HG03060 (cell line): ENCODE measurements around the gene GDPD1.
"Not testable (repeated sequence)": the region's sequence is repeated elsewhere in the genome, so short reads cannot be mapped to it uniquely, and the experiment has no call there.

Experiments
- ATAC-seq: cut with Tn5 transposase; IDR thresholded peaks from one replicate; pipeline ENCODE4 v1.9.1; 2021; ENCODE audit warnings: low read depth, moderate number of reproducible peaks; ENCODE audit not compliant: unreplicated experiment

GDPD1 gene

DNA sequence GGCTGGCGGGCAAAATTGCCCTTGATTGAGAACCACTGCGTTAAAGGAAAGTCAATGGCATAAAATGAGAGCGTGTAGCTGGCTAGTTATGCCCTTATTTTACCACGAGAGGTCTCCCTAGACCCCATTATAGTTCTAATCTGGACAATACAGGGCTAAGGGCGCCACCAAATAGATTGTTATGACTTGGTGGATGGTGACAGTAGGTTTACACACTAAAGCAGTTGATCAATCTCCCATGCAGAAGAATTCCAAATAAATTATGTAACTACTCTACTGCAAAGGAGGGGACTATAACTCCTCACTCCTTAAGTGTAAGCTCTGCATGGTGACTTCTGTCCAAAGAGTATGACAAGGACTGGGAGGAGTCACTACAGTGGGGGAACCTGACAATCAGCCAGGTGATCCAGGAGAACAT is 90.7 kb downstream of the GDPD1 start:
- ATAC-seq: no peak

DNA sequence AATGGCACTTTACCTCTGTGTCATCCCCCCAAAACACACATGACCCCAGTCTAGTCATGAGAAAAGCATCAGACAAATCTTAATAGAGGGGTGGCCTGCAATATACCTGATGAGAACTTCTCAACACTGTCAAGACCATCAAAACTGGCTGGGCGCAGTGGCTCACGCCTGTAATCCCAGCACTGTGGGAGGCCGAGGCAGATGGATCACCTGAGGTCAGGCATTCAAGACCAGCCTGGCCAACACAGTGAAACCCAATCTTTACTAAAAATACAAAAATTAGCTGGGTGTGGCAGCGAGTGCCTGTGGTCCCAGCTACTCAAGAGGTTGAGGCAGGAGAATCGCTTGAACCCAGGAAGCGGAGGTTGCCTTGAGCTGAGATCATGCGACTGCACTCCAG is 91.2 kb downstream of the GDPD1 start:
- ATAC-seq: not testable (repeated sequence)

DNA sequence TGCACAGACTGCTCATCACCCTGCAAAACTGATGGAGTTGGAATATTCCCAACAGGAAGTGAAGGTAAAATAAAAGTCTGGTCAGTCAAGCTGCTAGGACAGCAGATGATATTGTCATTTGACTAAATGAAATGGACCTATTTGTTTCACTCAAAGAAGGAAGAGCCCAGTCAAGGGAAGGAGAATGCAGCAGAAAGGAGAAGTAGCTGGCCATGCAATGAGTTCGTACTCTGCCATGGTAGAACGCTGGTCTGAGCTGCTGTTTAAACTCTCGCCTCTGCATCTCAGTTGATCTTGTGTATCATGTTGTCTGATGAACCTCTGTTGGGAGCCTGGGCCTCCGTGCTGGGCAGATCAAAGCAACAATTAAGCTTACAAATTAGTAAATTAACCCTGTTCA is 95.6 kb downstream of the GDPD1 start:
- no peak for ATAC-seq
